Colonic mucosa (tissue), 4 donors: ENCODE data around the gene CADM2. TPM values are rescaled to one million over a fixed set of nuclear protein-coding genes. Genes with fewer than 3 reads are reported as not detected.

Source experiments
- DNase-seq: peaks from one replicate; pipeline ENCODE4 v3.0.0-alpha.2; 2020
- H3K27ac ChIP-seq: fragments of 200-600 bp; one replicate; pipeline ENCODE4 v1.8.0; 2021
- H3K27me3 ChIP-seq: fragments of 200-600 bp; one replicate; pipeline ENCODE4 v1.8.0; 2021
- H3K36me3 ChIP-seq: fragments of 200-600 bp; one replicate; pipeline ENCODE4 v1.8.0; 2021
- H3K4me1 ChIP-seq: fragments of 200-600 bp; one replicate; pipeline ENCODE4 v1.8.0; 2021; ENCODE audit warnings: mild to moderate bottlenecking
- H3K4me3 ChIP-seq: fragments of 200-600 bp; one replicate; pipeline ENCODE4 v1.8.0; 2021
- H3K9ac ChIP-seq, 2 donors: one replicate each; pipeline ENCODE4 v1.7.0; 2013; ENCODE audit warnings: control low read depth in 2 of 2, low read depth in 2 of 2, low read length in 2 of 2
- H3K9me3 ChIP-seq: fragments of 200-600 bp; one replicate; pipeline ENCODE4 v1.8.0; 2021
- CTCF ChIP-seq: fragments of 200-600 bp; IDR thresholded peaks from one replicate; pipeline ENCODE4 v1.8.0; 2022; ENCODE audit warnings: antibody characterized with exemption, mild to moderate bottlenecking
- intact Hi-C: fragments of 100-400 bp; cut with DNase I; formaldehyde crosslinking; loops from one replicate; pipeline ENCODE4 v1.14.1; 2022
- total RNA-seq, 2 donors: library from RNA; stranded (reverse); fragmentation: NEBNext Ultra II Directional in 1 of 2; extraction: Animal tissue kit (Norgen Biotek cat#: 25700) in 1 of 2; gene quantifications; one replicate each; pipeline ENCODE4 v1.2.1, GENCODE V29; 2021
- donor health status: healthy.
- donor health status: DM: no; HTN: no; CAD: no.
- donor health status: DM: no; HTN: no; CAD: no.

CADM2 gene
- total RNA-seq, 2 donors from 2014 or later: 1.2 to 2.8 TPM

- no peak overlapping the region for H3K4me3 ChIP-seq
- H3K9me3 ChIP-seq: no peaks in the 10 kb centered on the region
- H3K9ac ChIP-seq: no peak overlapping the region
- intact Hi-C loops: loop anchor here (5.0 kb wide), 1 partner anchor 814 kb away; no protein-coding TSS in a partner anchor
- TF ChIP-seq CTCF: peak; percentile 31
- no peaks in the 10 kb centered on the region for H3K4me1 ChIP-seq
- H3K27me3 ChIP-seq: no peaks in the 10 kb centered on the region
- no peaks in the 10 kb centered on the region for H3K36me3 ChIP-seq
- DNase-seq: peak; percentile 35
- no peak overlapping the region for H3K27ac ChIP-seq
These were observed 402.1 kb downstream of the CADM2 start for GRCh38 chr3:85360742-85361387.

- H3K36me3 ChIP-seq: no peaks in the 10 kb centered on the region
- intact Hi-C loops: loop anchor here (5.0 kb wide), 1 partner anchor 817 kb away; no protein-coding TSS in a partner anchor
- H3K4me1 ChIP-seq: no peaks in the 10 kb centered on the region
- TF ChIP-seq CTCF: no peak
- H3K27me3 ChIP-seq: no peaks in the 10 kb centered on the region
- no peak for DNase-seq
- no peak overlapping the region for H3K27ac ChIP-seq
- H3K9ac ChIP-seq: no peak overlapping the region
- no peak overlapping the region for H3K4me3 ChIP-seq
- no peaks in the 10 kb centered on the region for H3K9me3 ChIP-seq
These were observed 405.6 kb downstream of the CADM2 start for GRCh38 chr3:85364296-85364909.

GRCh38 chr3:85370341-85370740, 411.6 kb downstream of the CADM2 start:
- H3K9ac ChIP-seq: no peak overlapping the region
- intact Hi-C loops: no loop called here

GRCh38 chr3:85376131-85376530, 417.3 kb downstream of the CADM2 start:
- H3K9me3 ChIP-seq: no peaks in the 10 kb centered on the region
- no peak overlapping the region for H3K9ac ChIP-seq
- no peak overlapping the region for H3K4me3 ChIP-seq
- no peaks in the 10 kb centered on the region for H3K36me3 ChIP-seq
- TF ChIP-seq CTCF: no peak
- no peak for DNase-seq
- H3K4me1 ChIP-seq: no peaks in the 10 kb centered on the region
- intact Hi-C loops: no loop called here
- no peak overlapping the region for H3K27ac ChIP-seq
- no peaks in the 10 kb centered on the region for H3K27me3 ChIP-seq

More at GRCh38 chr3:85370341-85370740, 411.6 kb downstream of the CADM2 start:
- Histone ChIP-seq H3K9me3 (no peaks in the 10 kb centered on the region), H3K36me3 (no peaks in the 10 kb centered on the region), H3K4me3 (no peak overlapping the region), H3K27ac (no peak overlapping the region), H3K4me1 (no peaks in the 10 kb centered on the region), H3K27me3 (no peaks in the 10 kb centered on the region)
- no peak for DNase-seq
- TF ChIP-seq CTCF: no peak

- TF ChIP-seq CTCF: no peak
- no peaks in the 10 kb centered on the region for H3K9me3 ChIP-seq
- DNase-seq: no peak
- no peaks in the 10 kb centered on the region for H3K27me3 ChIP-seq
- no peaks in the 10 kb centered on the region for H3K36me3 ChIP-seq
- no peaks in the 10 kb centered on the region for H3K4me1 ChIP-seq
- no peak overlapping the region for H3K4me3 ChIP-seq
- no peak overlapping the region for H3K27ac ChIP-seq
- H3K9ac ChIP-seq: no peak overlapping the region
- intact Hi-C loops: no loop called here
These were observed 418.3 kb downstream of the CADM2 start for GRCh38 chr3:85377115-85377514.
